Transverse colon (tissue), 4 donors: ENCODE results near the gene G6PC2. TPM values are rescaled to one million over a fixed set of nuclear protein-coding genes. Genes with fewer than 3 reads are reported as not detected.
A peak's percentile ranks its signal among the peaks of the same experiment; 100 is the strongest.

ENCODE experiments used
- DNase-seq: peaks from one replicate; pipeline ENCODE4 v3.0.0-alpha.2; 2019
- H3K27ac ChIP-seq, 4 donors: fragments of 200-600 bp; sonication (generic); 2 replicates each; pipeline ENCODE4 v1.5.1; 2016 to 2018; ENCODE audit warnings: inconsistent platforms in 4 of 4
- H3K27me3 ChIP-seq: fragments of 200-600 bp; sonication (generic); 2 replicates; pipeline ENCODE4 v1.5.1; 2017; ENCODE audit warnings: inconsistent platforms
- H3K36me3 ChIP-seq, 4 donors: fragments of 200-600 bp; sonication (generic); 2 replicates each; pipeline ENCODE4 v1.5.1; 2017 to 2019; ENCODE audit warnings: inconsistent platforms in 4 of 4
- H3K4me1 ChIP-seq, 4 donors: fragments of 200-600 bp; sonication (generic); 2 replicates each; pipeline ENCODE4 v1.5.1; 2017 to 2020; ENCODE audit warnings: inconsistent platforms in 4 of 4
- H3K4me3 ChIP-seq, 4 donors: fragments of 200-600 bp; sonication (generic); 1 replicate in 1 of 4; 2 replicates in 3 of 4; pipeline versions ENCODE4 v1.5.1 to v1.6.1; 2017 to 2019; ENCODE audit warnings: inconsistent platforms in 4 of 4
- H3K9me3 ChIP-seq, 2 donors: fragments of 200-600 bp; sonication (generic); 2 replicates each; pipeline ENCODE4 v1.5.1; 2017 to 2019; ENCODE audit warnings: inconsistent platforms in 2 of 2
- CTCF ChIP-seq, 5 experiments: fragments of 200-600 bp in 3 of 5; fragments of 450-650 bp in 2 of 5; sonication (generic) in 3 of 5; IDR thresholded peaks; 1 replicate in 2 of 5; 2 replicates in 3 of 5; pipeline ENCODE4 v1.5.1; 2016 to 2017; ENCODE audit warnings: antibody characterized with exemption in 5 of 5, inconsistent platforms in 3 of 5, mild to moderate bottlenecking in 2 of 5, moderate library complexity in 1 of 5
- EP300 ChIP-seq: sonication (generic); formaldehyde crosslinking; IDR thresholded peaks from one replicate; pipeline ENCODE4 v1.6.1; 2017; ENCODE audit warnings: antibody characterized with exemption, low read depth
- POLR2A ChIP-seq: fragments of 450-650 bp; IDR thresholded peaks from one replicate; pipeline ENCODE4 v1.6.1; 2016; ENCODE audit warnings: antibody characterized with exemption, mild to moderate bottlenecking, moderate library complexity
- POLR2AphosphoS5 ChIP-seq, 3 donors: sonication (generic); formaldehyde crosslinking; IDR thresholded peaks; one replicate each; pipeline ENCODE4 v1.6.1; 2016; ENCODE audit warnings: antibody characterized with exemption in 3 of 3
- WGBS, 2 donors: methylation state at CpG; one replicate each; pipeline ENCODE4 v1.1.5; 2018; ENCODE audit warnings: low coverage in 1 of 2; 5-methylcytosine and 5-hydroxymethylcytosine counted together
- in situ Hi-C, 4 donors: fragments of 200-750 bp; cut with MboI; loops; one replicate each; pipeline versions ENCODE4 v1.15.0 to v1.15.1; 2017; ENCODE audit warnings: low sequenced_read_pairs in 3 of 4, low pct_ligation_motif_present in 1 of 4, low pct_unique_long_range_greater_than_20kb in 1 of 4
- intact Hi-C: fragments of 100-400 bp; cut with DNase I; formaldehyde crosslinking; loops from one replicate; pipeline ENCODE4 v1.15.1; 2023; ENCODE audit warnings: low total_unique reads
- total RNA-seq, 4 donors: library from RNA; depleted of rRNA; stranded (reverse); fragments of >200 nt; gene quantifications; one replicate each; pipeline ENCODE4 v1.1.0, GENCODE V29; 2016

Gene G6PC2
- total RNA-seq, 4 donors from 2014 or later: 0.55 to 0.79 TPM; not detected in 2

DNA sequence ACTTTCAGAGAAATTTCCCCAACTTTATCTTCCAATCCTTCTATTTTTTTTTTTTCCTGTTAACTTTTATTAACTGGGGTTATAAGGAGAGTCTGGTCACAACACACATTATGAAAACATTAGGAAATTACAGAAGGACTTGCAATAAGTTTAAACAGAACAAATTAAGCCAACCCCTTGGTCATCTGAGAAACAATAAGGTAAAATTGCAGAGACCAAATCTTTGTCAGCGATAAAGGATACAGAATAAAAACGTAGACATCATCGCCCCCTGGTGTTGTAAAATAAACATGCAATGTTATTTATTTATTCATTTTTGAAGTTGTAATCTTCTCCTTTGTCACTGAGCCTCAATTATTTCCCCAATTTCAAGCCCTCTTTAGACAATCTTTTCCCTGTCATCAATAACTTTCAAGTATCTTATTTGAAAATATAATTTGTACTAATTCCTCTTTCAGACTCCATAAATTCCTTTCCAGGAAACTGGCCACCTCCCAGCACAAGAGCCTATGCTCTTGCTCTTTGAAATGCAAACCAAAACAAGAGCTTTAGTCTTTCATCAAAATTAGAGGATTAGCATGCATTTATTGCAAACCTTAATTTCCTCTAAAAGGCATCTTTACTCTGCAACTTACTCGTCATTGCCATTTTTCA, 19.5 kb downstream of the G6PC2 start:
- Histone ChIP-seq H3K4me3 (no peak overlapping the region), H3K27ac (no peak overlapping the region), H3K36me3 (no peaks in the 10 kb centered on the region), H3K4me1 (no peaks in the 10 kb centered on the region), H3K27me3 (no peaks in the 10 kb centered on the region), H3K9me3 (no peaks in the 10 kb centered on the region)
- intact Hi-C loops (loop anchor here (5.0 kb wide), 1 partner anchor 573 kb away; no protein-coding TSS in a partner anchor), in situ Hi-C loops (loop anchor here in 3 of 4 donors (10.0 to 25.0 kb wide), 4 partner anchors 158 to 783 kb away; no protein-coding TSS in a partner anchor)
- DNase-seq: no peak
- TF ChIP-seq POLR2AphosphoS5 (IDR thresholded peaks at IDR 0.05): no peak
- peak; percentile 58 to 73 (median 69) for TF ChIP-seq CTCF (IDR thresholded peaks at IDR 0.05)
- 23 to 30% methylated on average over 4 of the region's 4 CpGs for WGBS, 2 donors

DNA sequence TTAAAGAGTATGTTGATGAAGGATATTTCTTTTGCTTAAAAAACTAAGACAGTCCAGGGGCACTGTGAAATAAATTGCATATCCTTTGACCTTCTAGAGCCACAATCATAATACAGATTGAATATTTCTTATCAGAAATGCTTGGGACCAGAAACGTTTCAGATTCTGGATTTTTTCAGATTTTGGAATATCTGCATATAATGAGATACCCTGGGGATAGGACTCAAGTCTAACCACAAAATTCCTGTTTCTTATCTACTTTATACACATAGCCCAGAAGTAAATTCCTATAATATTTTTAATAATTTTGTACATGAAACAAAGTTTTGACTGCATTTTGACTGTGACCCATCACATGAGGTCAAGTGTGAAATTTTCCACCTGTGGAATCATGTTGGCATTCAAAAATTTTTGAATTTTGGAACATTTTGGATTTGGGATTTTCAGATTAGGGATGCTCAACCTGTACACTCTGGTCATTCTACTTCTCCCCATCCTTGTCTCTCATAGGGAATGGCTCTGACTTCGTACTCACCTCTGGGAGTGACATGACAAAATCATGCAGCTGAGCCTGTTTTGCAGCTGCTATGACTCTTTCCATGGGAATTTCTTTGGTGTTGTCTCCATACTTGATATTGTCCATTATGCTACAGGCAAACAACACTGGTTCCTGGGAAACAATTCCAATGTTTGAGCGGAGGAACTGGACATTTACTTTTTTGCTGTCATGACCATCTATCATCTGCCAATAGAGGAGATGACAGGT, 25.7 kb downstream of the G6PC2 start:
- no peaks in the 10 kb centered on the region for H3K27me3 ChIP-seq
- H3K4me1 ChIP-seq: peaks cover 0 to 13% (median 2%) of the 10 kb centered on the region in 4 donors
- in situ Hi-C loops (loop anchor here in 1 of 4 donors (10.0 kb wide), 1 partner anchor 582 kb away; no protein-coding TSS in a partner anchor), intact Hi-C loops (no loop called here)
- WGBS, 2 donors: 80 to 84% methylated on average over 3 of the region's 3 CpGs
- no peaks in the 10 kb centered on the region for H3K36me3 ChIP-seq
- no peaks in the 10 kb centered on the region for H3K9me3 ChIP-seq
- TF ChIP-seq EP300: no peak
- no peak for TF ChIP-seq CTCF (IDR thresholded peaks at IDR 0.05)
- no peak for TF ChIP-seq POLR2AphosphoS5 (IDR thresholded peaks at IDR 0.05)
- no peak for TF ChIP-seq POLR2A
- no peak overlapping the region for H3K4me3 ChIP-seq
- no peak overlapping the region for H3K27ac ChIP-seq
- DNase-seq: no peak

GRCh38 chr2:168928113-168928831, 27.2 kb downstream of the G6PC2 start:
- peaks cover 0 to 13% (median 2%) of the 10 kb centered on the region in 4 donors for H3K4me1 ChIP-seq
- WGBS, 2 donors: 53 to 56% methylated on average over 3 of the region's 3 CpGs
- TF ChIP-seq POLR2A (no peak), EP300 (no peak), CTCF (IDR thresholded peaks at IDR 0.05) (no peak), POLR2AphosphoS5 (IDR thresholded peaks at IDR 0.05) (no peak)
- H3K27me3 ChIP-seq: no peaks in the 10 kb centered on the region
- no peak for DNase-seq
- peak overlapping the region in 2 of 4 donors; percentile 9 to 18 for H3K27ac ChIP-seq
- H3K4me3 ChIP-seq: no peak overlapping the region
- in situ Hi-C loops: loop anchor here in 1 of 4 donors (10.0 kb wide), 1 partner anchor 583 kb away; no protein-coding TSS in a partner anchor
- no peaks in the 10 kb centered on the region for H3K36me3 ChIP-seq
- H3K9me3 ChIP-seq: no peaks in the 10 kb centered on the region
- intact Hi-C loops: no loop called here

GRCh38 chr2:168929031-168929430, 27.9 kb downstream of the G6PC2 start:
- in situ Hi-C loops: loop anchor here in 1 of 4 donors (10.0 kb wide), 1 partner anchor 584 kb away; no protein-coding TSS in a partner anchor
- no peak for DNase-seq
- peak overlapping the region in 1 of 4 donors; percentile 9 for H3K27ac ChIP-seq
- TF ChIP-seq EP300 (no peak), CTCF (IDR thresholded peaks at IDR 0.05) (no peak), POLR2A (no peak), POLR2AphosphoS5 (IDR thresholded peaks at IDR 0.05) (no peak)
- no peaks in the 10 kb centered on the region for H3K36me3 ChIP-seq
- H3K9me3 ChIP-seq: no peaks in the 10 kb centered on the region
- 62 to 67% methylated on average over 3 of the region's 3 CpGs for WGBS, 2 donors
- no peaks in the 10 kb centered on the region for H3K27me3 ChIP-seq
- intact Hi-C loops: no loop called here
- H3K4me1 ChIP-seq: peaks cover 0 to 13% (median 2%) of the 10 kb centered on the region in 4 donors
- H3K4me3 ChIP-seq: no peak overlapping the region
